Left ventricle myocardium inferior (tissue), 1 donor: ENCODE measurements around the gene SAMD11. TPM values are rescaled to one million over a fixed set of nuclear protein-coding genes. Genes with fewer than 3 reads are reported as not detected.
A peak's percentile ranks its signal among the peaks of the same experiment; 100 is the strongest.

ENCODE experiments used
- DNase-seq: peaks from one replicate; pipeline ENCODE4 v3.0.0-alpha.2; 2020
- H3K27ac ChIP-seq: fragments of 200-600 bp; replicated peaks from 2 replicates; pipeline ENCODE4 v1.8.0; 2021
- H3K27me3 ChIP-seq: fragments of 200-600 bp; 2 replicates; pipeline ENCODE4 v1.8.0; 2021; ENCODE audit warnings: low read depth
- H3K36me3 ChIP-seq: fragments of 200-600 bp; 2 replicates; pipeline ENCODE4 v1.8.0; 2021
- H3K4me1 ChIP-seq: fragments of 200-600 bp; 2 replicates; pipeline ENCODE4 v1.8.0; 2021
- H3K4me3 ChIP-seq: fragments of 200-600 bp; 2 replicates; pipeline ENCODE4 v1.8.0; 2021; ENCODE audit warnings: mild to moderate bottlenecking, moderate library complexity
- H3K9me3 ChIP-seq: fragments of 200-600 bp; replicated peaks from 2 replicates; pipeline ENCODE4 v1.8.0; 2021
- CTCF ChIP-seq: fragments of 200-600 bp; IDR thresholded peaks from 2 replicates; pipeline ENCODE4 v1.8.0; 2021; ENCODE audit warnings: antibody characterized with exemption, mild to moderate bottlenecking, borderline replicate concordance
- intact Hi-C: fragments of 100-400 bp; cut with micrococcal nuclease; formaldehyde crosslinking; loops from one replicate; pipeline ENCODE4 v1.11.0; 2022
- total RNA-seq: library from RNA; stranded (reverse); fragmentation: NEBNext Ultra II Directional; extraction: Animal tissue kit (Norgen Biotek cat#: 25700); gene quantifications from one replicate; pipeline ENCODE4 v1.2.1, GENCODE V29; 2021
- donor health status: DM: no; HTN: yes; CAD: no; lungs with severe emphysema.

Gene SAMD11
- total RNA-seq, 1 donor from 2014 or later, result 2.4 TPM

DNA sequence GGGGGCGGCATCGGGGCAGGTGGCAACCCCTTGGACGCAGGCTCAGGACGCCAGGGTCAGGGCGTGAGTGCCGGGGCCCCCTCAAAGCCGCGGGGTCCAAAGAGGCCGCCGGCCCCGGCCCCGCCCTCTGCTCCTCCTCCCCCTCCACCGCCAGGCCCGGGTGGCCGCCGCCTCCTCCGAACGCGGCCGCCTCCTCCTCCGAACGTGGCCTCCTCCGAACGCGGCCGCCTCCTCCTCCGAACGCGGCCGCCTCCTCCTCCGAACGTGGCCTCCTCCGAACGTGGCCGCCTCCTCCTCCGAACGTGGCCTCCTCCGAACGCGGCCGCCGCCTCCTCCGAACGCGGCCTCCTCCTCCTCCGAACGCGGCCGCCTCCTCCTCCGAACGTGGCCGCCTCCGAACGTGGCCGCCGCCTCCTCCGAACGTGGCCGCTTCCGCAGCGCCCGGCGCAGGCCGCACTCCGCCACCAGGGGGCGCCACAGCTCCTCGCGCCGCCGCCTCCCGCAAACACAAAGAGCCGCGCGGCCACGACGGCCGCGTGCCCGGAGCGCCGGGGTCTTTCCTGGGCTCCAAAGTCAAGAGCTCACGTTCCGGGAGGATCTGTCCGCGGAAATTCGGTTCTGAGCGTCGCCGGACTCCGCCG is 19.3 kb upstream of the SAMD11 start:
- intact Hi-C loops, result no loop called here
- peaks cover 77% of the 10 kb centered on the region for H3K27me3 ChIP-seq
- H3K27ac ChIP-seq, result peak overlapping the region; percentile 52

DNA sequence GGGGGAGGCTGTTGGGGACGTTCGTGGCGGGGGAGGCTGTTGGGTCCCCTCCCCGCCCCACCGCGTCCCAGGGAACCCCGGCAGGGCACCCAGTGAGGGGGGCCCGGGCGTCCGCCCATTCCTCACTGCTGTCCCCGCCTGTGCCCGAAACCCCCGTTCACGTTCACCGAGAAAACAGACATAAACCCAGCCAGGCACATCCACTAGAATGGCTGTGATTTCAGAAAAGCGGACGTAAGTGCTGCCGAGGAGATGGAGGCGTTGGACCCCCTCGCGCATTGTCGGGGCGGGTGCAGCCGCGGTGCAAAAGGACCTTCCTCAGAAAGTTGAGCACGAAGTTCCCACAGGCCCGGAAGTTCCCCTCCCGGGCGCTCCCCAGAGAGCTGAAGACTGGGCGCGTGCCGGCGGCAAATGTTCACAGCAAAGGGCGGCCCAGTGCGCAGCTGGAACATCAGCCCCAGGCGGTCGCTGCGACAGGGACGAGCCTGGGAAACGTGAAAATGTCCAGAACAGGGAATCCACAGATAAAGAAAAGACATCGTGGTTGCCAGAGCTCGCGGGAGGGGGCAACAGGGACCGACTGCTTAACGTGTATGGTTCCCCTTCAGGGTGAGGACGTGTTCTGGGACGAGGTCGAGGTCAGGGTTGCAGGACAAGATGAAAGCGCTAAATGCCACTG is 18.5 kb upstream of the SAMD11 start:
- peak; percentile 74 for DNase-seq
- no peaks in the 10 kb centered on the region for H3K9me3 ChIP-seq
- peaks cover 25% of the 10 kb centered on the region for H3K4me1 ChIP-seq
- no peaks in the 10 kb centered on the region for H3K36me3 ChIP-seq
- peak overlapping the region; percentile 52 for H3K27ac ChIP-seq
- peaks cover 76% of the 10 kb centered on the region for H3K27me3 ChIP-seq
- TF ChIP-seq CTCF, result no peak
- intact Hi-C loops, result no loop called here
- peak overlapping the region; percentile 64 for H3K4me3 ChIP-seq

More for the DNA sequence above, 19.3 kb upstream of the SAMD11 start:
- peak overlapping the region; percentile 64 for H3K4me3 ChIP-seq
- peak; percentile 86 for DNase-seq
- H3K4me1 ChIP-seq, result peaks cover 20% of the 10 kb centered on the region
- no peaks in the 10 kb centered on the region for H3K36me3 ChIP-seq
- H3K9me3 ChIP-seq, result no peaks in the 10 kb centered on the region
- TF ChIP-seq CTCF, result peak; percentile 92

GRCh38 chr1:905811-906599 is 17.7 kb upstream of the SAMD11 start:
- Histone ChIP-seq H3K27ac (no peak overlapping the region), H3K36me3 (no peaks in the 10 kb centered on the region), H3K4me3 (no peak overlapping the region), H3K27me3 (peaks cover 78% of the 10 kb centered on the region), H3K9me3 (no peaks in the 10 kb centered on the region), H3K4me1 (peaks cover 26% of the 10 kb centered on the region)
- peak; percentile 16 for DNase-seq
- intact Hi-C loops, result no loop called here
- no peak for TF ChIP-seq CTCF

DNA sequence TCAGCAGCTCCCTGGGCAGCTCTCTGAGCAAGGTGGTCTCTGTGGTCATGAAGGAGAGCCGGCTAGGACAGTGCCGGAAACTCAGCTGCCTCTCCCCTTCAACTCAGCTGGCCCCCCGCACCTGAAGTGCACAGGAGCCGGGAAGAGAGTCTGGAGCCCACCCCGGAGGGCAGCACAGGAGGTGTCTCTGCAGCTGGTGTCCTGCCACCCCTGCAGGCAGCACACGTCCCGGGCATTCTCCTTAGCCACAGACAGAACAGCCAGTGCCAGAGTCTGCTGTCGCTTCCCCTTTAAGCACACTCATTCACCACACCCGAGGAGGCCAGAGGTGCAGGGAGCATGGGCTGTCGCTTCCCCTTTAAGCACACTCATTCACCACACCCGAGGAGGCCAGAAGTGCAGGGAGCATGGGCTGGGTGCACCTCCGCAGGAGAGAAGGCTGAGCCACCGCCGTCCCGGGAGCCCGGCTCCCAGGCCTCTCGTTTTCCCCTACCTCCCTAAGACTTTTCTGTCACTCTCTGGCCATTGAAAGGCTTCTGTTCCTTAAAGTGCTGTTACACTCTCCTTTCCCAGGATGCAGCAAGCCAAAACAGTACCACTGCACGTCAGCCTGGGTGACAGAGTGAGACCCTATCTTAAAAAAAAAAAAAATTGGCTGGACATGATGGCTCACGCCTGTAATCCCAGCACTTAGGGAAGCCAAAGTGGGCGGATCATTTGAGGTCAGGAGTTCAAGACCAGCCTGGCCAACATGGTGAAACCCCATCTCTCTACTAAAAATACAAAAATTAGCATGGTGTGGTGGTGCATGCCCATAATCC is 16.9 kb upstream of the SAMD11 start:
- intact Hi-C loops, result no loop called here
- peak; percentile 16 for DNase-seq
- TF ChIP-seq CTCF, result no peak
- no peak overlapping the region for H3K27ac ChIP-seq
- no peaks in the 10 kb centered on the region for H3K36me3 ChIP-seq
- peaks cover 78% of the 10 kb centered on the region for H3K27me3 ChIP-seq
- no peak overlapping the region for H3K4me3 ChIP-seq
- peaks cover 26% of the 10 kb centered on the region for H3K4me1 ChIP-seq
- no peaks in the 10 kb centered on the region for H3K9me3 ChIP-seq
